Measurements from ENCODE around the gene HOMER3. TPM values are rescaled to one million over a fixed set of nuclear protein-coding genes. Genes with fewer than 3 reads are reported as not detected.

The HOMER3 gene
- total RNA-seq, 1 donor: 98.4 TPM

DNA sequence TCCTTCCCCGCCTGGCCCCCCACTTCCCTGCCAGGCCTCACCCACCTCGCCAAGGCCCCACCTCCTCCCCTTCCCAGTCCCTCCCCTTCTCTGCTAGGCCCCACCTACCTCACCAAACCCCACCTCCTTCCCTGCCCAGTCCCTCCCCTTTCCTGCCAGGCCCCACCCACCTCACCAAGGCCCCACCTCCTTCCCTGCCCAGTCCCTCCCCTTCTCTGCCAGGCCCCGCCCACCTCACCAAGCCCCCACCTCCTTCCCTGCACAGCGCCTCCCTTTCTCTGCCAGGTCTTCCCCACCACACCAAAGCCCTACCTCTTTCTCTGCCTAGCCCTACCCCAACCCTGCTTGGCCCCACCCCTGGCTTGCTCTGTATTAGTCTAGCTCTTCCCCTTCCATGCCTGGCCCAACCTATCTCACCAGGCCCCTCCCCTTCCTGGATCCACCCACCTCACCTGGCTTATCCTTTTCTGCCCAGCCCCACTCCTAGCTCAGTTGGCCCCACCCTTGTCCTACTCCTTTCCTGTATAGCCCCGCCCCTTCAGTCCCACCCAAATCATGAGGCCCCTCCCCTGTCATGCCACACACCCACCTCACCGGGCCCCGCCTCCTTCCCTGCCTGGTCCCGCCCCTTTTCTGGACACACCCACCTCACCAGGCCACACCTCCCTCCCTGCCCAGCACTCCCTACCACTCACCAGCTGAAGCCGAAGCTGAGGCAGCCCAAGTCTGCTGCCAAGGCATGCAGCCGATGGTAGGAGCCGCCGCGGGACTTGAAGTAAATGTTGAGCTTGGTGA, 61.2 kb downstream of the HOMER3 start:
- Histone ChIP-seq H3K27me3 (ENCODE audit: insufficient read depth, low read length) (no peaks in the 10 kb centered on the region), H3K36me3 (ENCODE audit: insufficient read depth, low read length) (no peaks in the 10 kb centered on the region), H3K9me3 (ENCODE audit: low read depth, low read length) (no peaks in the 10 kb centered on the region), H3K27ac (ENCODE audit: low read depth, low read length) (no peak overlapping the region), H3K4me1 (ENCODE audit: insufficient read depth, low read length) (no peaks in the 10 kb centered on the region), H2AFZ (ENCODE audit: low read length) (no peak overlapping the region), H3K79me2 (ENCODE audit: insufficient read depth, low read length) (no peaks in the 10 kb centered on the region), H4K20me1 (ENCODE audit: insufficient read depth, low read length) (peaks cover 2% of the 10 kb centered on the region), H3K4me2 (ENCODE audit: insufficient read depth, low read length) (no peak overlapping the region), H3K4me3 (ENCODE audit: insufficient read depth, low read length) (no peak overlapping the region)
- TF ChIP-seq, protein P1, sequence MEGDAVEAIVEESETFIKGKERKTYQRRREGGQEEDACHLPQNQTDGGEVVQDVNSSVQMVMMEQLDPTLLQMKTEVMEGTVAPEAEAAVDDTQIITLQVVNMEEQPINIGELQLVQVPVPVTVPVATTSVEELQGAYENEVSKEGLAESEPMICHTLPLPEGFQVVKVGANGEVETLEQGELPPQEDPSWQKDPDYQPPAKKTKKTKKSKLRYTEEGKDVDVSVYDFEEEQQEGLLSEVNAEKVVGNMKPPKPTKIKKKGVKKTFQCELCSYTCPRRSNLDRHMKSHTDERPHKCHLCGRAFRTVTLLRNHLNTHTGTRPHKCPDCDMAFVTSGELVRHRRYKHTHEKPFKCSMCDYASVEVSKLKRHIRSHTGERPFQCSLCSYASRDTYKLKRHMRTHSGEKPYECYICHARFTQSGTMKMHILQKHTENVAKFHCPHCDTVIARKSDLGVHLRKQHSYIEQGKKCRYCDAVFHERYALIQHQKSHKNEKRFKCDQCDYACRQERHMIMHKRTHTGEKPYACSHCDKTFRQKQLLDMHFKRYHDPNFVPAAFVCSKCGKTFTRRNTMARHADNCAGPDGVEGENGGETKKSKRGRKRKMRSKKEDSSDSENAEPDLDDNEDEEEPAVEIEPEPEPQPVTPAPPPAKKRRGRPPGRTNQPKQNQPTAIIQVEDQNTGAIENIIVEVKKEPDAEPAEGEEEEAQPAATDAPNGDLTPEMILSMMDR (IDR thresholded peaks at IDR 0.05; ENCODE audit: extremely low read depth, low read depth, low read length): no peak
- DNase-seq (ENCODE audit: insufficient read length, low spot score, missing footprints): no peak

Other genes with a start within 250 kb of the HOMER3 start
- gene COMP, start 149.9 kb downstream of the HOMER3 start, total RNA-seq: 12.4 and 14.8 TPM in 2 replicates
- 36.6 and 41.0 TPM in 2 replicates for gene UPF1, start 109.3 kb downstream of the HOMER3 start, total RNA-seq
- 0.29 and 0.36 TPM in 2 replicates for gene CERS1, start 45.1 kb downstream of the HOMER3 start, total RNA-seq
- 179 and 180 TPM in 2 replicates for gene COPE, start 21.8 kb downstream of the HOMER3 start, total RNA-seq
- gene DDX49, start 21.5 kb downstream of the HOMER3 start, total RNA-seq: 46.7 and 52.5 TPM in 2 replicates
- 32.7 and 33.7 TPM in 2 replicates for gene SUGP2, start 92.3 kb upstream of the HOMER3 start, total RNA-seq
- gene ARMC6, start 92.4 kb upstream of the HOMER3 start, total RNA-seq: 30.9 and 38.4 TPM in 2 replicates
- gene SLC25A42, start 122.8 kb upstream of the HOMER3 start, total RNA-seq: 5.4 and 5.6 TPM in 2 replicates
- 13.8 and 15.9 TPM in 2 replicates for gene TMEM161A, start 197.3 kb upstream of the HOMER3 start, total RNA-seq
- 0.29 and 0.36 TPM in 2 replicates for gene MEF2B, start 229.0 kb upstream of the HOMER3 start, total RNA-seq